ENCODE data around the gene FUT3.
"Not testable (repeated sequence)": the region's sequence is repeated elsewhere in the genome, so short reads cannot be mapped to it uniquely, and the experiment has no call there.

FUT3 gene

DNA sequence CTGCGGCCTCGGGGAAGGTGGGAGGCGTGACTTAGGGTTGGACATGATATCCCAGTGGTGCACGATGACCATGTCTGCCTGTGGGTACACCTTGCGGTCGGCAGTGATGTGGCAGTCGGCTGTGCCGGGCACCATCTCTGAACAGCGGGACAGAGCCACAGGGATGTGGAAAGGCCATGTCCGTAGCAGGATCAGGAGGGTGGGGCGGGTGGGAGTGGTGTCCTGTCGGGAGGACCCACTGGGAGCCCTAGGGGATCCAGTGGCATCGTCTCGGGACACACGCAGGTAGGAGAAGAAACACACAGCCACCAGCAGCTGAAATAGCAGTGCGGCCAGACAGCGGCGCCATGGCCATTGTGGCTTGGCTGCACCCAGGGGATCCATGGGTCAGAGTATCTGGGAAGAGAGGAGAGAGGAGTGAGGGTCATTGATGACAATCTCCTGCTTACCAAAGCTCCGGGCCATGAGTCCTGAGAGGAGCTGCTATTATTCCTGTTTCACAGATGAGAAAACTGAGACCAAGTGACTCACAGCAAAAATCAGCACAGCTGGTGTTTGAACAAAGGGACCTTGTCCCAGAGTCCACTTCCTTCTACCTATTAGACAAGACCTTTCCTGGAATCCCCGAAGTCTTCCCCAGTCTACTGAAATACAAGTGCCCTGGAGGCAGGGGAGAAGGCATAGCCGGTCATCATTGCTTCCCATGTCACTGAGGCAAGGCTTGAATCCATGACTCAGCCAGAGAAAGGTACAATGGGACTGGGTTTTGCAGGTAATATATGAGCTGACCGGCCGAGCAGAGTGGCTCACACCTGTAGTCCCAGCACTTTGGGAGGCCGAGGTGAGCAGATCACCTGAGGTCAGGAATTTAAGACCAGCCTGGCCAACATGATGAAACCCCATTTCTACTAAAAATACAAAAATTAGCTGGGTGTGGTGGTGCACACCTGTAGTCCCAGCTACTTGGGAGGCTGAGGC, 6.5 kb downstream of the FUT3 start:
- DNase-seq: no peak

GRCh38 chr19:5843295-5843927, 7.8 kb downstream of the FUT3 start:
- no peak for DNase-seq

- not testable (repeated sequence) for DNase-seq
Observed at GRCh38 chr19:5841735-5842111, 9.5 kb downstream of the FUT3 start.

- no peak for DNase-seq
Observed at GRCh38 chr19:5839065-5840017, 11.9 kb downstream of the FUT3 start, which contains the start of gene FUT6. FUT6 (minus strand) TSS chr19:5839702; CDS start chr19:5832567, 7,135 bp downstream.

GRCh38 chr19:5838353-5839064, 12.7 kb downstream of the FUT3 start:
- no peak for DNase-seq

GRCh38 chr19:5837761-5838352, 13.4 kb downstream of the FUT3 start:
- no peak for DNase-seq

DNA sequence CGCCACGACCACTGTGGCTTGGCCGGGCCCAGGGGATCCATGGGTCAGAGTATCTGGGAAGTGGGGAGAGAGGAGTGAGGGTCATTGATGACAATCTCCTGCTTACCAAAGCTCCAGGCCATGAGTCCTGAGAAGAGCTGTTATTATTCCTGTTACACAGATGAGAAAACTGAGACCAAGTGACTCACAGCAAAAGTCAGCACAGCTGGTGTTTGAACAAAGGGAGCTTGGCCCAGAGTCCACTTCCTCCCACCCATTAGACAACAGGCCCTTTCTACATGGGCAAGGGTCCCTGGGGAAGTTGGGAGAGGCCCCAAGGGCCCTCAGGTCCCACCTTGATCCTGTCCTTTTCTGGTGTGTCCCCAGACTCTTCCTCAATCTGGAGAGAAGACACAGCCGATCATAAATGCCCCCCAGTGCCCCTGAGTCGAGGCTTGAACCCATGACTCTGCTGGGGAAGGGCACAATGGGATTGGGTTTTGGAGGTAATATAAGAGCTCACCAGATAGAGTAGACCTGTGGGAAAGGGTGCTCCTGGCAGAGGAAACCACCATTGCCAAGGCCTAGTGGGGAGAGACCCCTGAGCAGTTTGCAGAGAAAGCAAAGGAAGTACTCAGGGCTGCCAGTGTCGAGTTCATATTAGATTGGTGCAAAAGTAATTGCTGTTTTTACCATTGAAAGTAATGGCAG, 18.6 kb downstream of the FUT3 start:
- no peak for DNase-seq

DNA sequence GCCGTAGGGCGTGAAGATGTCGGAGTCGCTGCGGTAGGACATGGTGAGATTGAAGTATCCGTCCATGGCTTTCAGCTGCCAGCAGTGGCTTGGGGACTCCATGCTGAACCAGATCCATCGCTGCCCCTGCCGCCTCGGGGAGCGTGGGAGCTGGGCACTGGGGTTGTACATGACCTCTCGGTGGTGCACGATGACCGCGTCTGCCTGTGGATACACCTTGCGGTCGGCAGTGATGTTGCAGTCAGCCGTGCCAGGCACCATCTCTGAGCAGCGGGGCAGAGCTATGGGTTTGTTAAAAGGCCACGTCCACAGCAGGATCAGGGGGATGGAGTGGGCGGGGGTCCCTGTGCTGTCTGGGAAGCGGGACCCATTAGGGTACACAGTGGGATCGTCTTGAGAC, 19.2 kb downstream of the FUT3 start:
- no peak for DNase-seq

- DNase-seq: no peak
Observed at GRCh38 chr19:5831159-5831558, 20.1 kb downstream of the FUT3 start.

GRCh38 chr19:5829567-5830310, 21.5 kb downstream of the FUT3 start:
- no peak for DNase-seq

GRCh38 chr19:5828661-5829566, 22.3 kb downstream of the FUT3 start:
- DNase-seq: peak; percentile 58

GRCh38 chr19:5827891-5828660, 23.2 kb downstream of the FUT3 start:
- DNase-seq: peak; percentile 85

- no peak for DNase-seq
Observed at GRCh38 chr19:5827342-5827890, 23.8 kb downstream of the FUT3 start.

- DNase-seq: peak; percentile 87
Observed at GRCh38 chr19:5826531-5827341, 24.5 kb downstream of the FUT3 start.

DNA sequence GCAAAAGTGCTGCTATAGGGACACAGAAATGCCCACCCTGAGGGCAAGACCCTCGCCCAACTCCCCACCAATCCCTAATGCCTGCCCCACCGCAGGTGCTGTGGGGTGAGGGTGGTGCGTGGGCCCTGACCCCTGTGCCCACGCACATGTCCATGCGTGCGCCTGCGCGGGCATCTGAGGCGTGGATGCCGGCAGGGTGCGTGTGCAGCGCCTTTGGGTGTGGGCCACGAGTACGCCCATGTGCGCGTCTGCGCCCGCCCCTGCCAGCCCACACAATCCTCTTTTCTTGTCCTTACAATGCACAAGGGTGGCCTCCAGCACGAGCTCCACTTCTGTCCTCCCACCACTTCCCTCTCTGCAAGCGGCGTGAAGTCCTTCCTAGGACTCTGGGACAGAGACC, 26.1 kb downstream of the FUT3 start:
- DNase-seq: no peak

DNA sequence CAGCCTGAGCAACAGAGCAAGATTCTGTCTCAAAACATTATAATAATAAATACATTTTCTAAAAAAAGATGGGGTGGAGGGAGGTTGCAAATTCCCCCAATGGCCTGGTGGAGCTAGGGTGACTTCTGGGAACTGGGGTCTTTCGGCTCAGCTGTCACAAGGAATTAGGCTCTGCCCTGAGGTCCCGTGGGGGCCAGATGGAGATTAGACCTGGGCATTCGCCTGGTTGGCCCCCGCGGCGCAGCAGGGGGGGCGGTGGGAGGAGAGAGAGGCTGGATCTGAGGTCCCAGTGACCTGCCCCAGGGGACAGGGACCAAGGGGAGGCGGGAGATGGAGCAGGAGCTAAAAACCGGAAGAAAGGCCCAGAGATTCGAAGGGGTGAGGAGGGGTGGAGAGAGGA, 26.5 kb downstream of the FUT3 start:
- no peak for DNase-seq

GRCh38 chr19:5823579-5824281, 27.5 kb downstream of the FUT3 start:
- DNase-seq: no peak

Data from DMS79 (cell line).